ENCODE results near the gene ZBTB22. TPM values are rescaled to one million over a fixed set of nuclear protein-coding genes. Genes with fewer than 3 reads are reported as not detected.

ZBTB22 gene
- total RNA-seq, 1 donor from 2014 or later = 5.7 TPM

DNA sequence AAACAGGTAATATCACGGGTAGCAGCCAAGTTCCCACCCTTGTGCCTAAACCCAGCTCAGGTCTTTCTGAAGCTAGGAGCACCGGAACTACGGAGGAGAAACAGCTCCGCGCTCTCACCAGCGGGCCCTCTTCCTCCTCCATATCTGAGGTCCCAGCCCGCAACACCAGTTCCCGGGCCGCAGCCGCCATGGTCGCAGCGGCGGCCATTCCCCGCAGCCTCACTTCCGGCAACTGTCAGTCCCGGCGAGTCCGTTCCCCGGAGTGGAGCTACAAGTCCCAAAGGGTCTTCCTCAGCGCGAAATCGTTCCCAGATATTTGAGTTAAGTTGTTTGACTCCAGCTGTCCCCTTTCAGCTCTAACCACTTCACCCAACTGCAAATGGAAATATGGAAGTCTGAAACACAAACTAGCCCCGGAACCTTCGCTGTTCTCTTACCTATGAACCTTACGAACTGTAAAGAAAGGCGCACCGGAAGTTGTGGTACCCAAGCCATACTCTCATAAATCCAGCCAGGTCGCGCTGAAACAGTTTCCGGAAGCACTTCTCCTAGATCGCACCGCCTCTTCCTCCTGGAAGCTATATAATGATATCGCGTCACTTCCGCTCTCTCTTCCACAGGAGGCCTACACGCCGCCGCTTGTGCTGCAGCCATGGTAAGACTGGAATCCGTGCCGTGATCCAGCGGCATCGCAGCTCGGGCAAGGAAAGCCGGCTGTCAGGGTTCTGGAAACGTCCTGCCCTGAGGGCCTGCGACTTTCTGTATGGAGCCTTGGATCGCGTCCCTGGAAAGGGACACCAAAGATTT lies 45.9 kb downstream of the ZBTB22 start, which contains the start of the genes RPS18 and VPS52:
Gene RPS18 (plus strand): TSS at position 608 of the 807 bp plus-strand sequence. CDS start 45 bp downstream, at position 653.
Gene VPS52 (minus strand): TSS at position 409 of the 807 bp plus-strand sequence. CDS start 201 bp downstream, at position 208.
- Mint-ChIP-seq H3K9me3 (no peaks in the 10 kb centered on the region), H3K4me3 (peak within 1 kb of the TSS; percentile 100), H3K4me1 (peaks cover 51% of the 10 kb centered on the region), H3K36me3 (peaks cover 37% of the 10 kb centered on the region), H3K27me3 (ENCODE audit: insufficient read depth, low read depth) (peaks cover 6% of the 10 kb centered on the region), H3K27ac (peak within 1 kb of the TSS; percentile 100)
- Histone ChIP-seq H3K4me1 (peaks cover 41% of the 10 kb centered on the region), H3K4me3 (peak within 1 kb of the TSS; percentile 83), H3K9me3 (ENCODE audit: low read depth) (no peaks in the 10 kb centered on the region), H3K4me2 (peak within 1 kb of the TSS; percentile 98), H3K9ac (peak within 1 kb of the TSS; percentile 94), H3K36me3 (peaks cover 8% of the 10 kb centered on the region), H3K27me3 (no peaks in the 10 kb centered on the region), H4K20me1 (ENCODE audit: low read depth) (peaks cover 46% of the 10 kb centered on the region), H3F3A (ENCODE audit: low read depth) (peaks cover 48% of the 10 kb centered on the region), H3K27ac (peak within 1 kb of the TSS; percentile 78), H2AFZ (replicated peaks) (peak within 1 kb of the TSS; percentile 98), H3K79me2 (ENCODE audit: low read depth) (peaks cover 52% of the 10 kb centered on the region)
- peak; percentile 99 for DNase-seq (ENCODE audit: low spot score)
- TF ChIP-seq, protein P1, sequence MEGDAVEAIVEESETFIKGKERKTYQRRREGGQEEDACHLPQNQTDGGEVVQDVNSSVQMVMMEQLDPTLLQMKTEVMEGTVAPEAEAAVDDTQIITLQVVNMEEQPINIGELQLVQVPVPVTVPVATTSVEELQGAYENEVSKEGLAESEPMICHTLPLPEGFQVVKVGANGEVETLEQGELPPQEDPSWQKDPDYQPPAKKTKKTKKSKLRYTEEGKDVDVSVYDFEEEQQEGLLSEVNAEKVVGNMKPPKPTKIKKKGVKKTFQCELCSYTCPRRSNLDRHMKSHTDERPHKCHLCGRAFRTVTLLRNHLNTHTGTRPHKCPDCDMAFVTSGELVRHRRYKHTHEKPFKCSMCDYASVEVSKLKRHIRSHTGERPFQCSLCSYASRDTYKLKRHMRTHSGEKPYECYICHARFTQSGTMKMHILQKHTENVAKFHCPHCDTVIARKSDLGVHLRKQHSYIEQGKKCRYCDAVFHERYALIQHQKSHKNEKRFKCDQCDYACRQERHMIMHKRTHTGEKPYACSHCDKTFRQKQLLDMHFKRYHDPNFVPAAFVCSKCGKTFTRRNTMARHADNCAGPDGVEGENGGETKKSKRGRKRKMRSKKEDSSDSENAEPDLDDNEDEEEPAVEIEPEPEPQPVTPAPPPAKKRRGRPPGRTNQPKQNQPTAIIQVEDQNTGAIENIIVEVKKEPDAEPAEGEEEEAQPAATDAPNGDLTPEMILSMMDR (IDR thresholded peaks at IDR 0.05) = no peak
- TF ChIP-seq EZH2 (IDR thresholded peaks at IDR 0.05) = peak; percentile 49

DNA sequence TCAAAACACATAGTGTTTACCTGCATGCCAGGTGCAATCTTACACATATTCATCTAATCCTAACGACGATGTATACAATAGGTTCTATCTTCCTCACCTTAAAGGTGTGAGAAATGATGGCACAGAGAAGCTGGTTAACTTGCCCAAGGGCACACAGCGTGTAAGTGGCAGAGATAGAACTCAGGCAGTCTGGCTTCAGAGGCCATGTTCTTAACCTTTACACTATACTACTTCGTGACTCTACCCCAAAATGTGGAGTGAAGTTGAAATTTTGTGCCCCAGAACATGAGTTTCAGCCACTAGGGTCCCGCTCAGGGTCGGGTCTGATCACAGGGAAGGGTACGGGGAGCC lies 46.5 kb downstream of the ZBTB22 start:
- peak overlapping the region; percentile 100 for H3K27ac Mint-ChIP-seq
- H3K4me3 ChIP-seq = peak overlapping the region; percentile 83
- H3K4me2 ChIP-seq = peak overlapping the region; percentile 90
- H3K9me3 ChIP-seq (ENCODE audit: low read depth) = no peaks in the 10 kb centered on the region
- TF ChIP-seq, protein P1 (IDR thresholded peaks at IDR 0.05) = peak; percentile 33
- TF ChIP-seq EZH2phosphoT487 (IDR thresholded peaks at IDR 0.05) = no peak
- TF ChIP-seq EZH2 (IDR thresholded peaks at IDR 0.05) = no peak
- peak overlapping the region; percentile 100 for H3K4me3 Mint-ChIP-seq
- peaks cover 42% of the 10 kb centered on the region for H3F3A ChIP-seq (ENCODE audit: low read depth)
- H3K4me1 Mint-ChIP-seq = peaks cover 45% of the 10 kb centered on the region
- H3K79me2 ChIP-seq (ENCODE audit: low read depth) = peaks cover 52% of the 10 kb centered on the region
- peak overlapping the region; percentile 78 for H3K27ac ChIP-seq
- peaks cover 6% of the 10 kb centered on the region for H3K27me3 Mint-ChIP-seq (ENCODE audit: insufficient read depth, low read depth)
- H4K20me1 ChIP-seq (ENCODE audit: low read depth) = peaks cover 40% of the 10 kb centered on the region
- H2AFZ ChIP-seq (replicated peaks) = peak overlapping the region; percentile 98
- H3K36me3 ChIP-seq = peaks cover 8% of the 10 kb centered on the region
- H3K9ac ChIP-seq = peak overlapping the region; percentile 79
- no peak for DNase-seq (ENCODE audit: low spot score)
- peaks cover 36% of the 10 kb centered on the region for H3K4me1 ChIP-seq
- H3K9me3 Mint-ChIP-seq = no peaks in the 10 kb centered on the region
- H3K36me3 Mint-ChIP-seq = peaks cover 35% of the 10 kb centered on the region
- no peaks in the 10 kb centered on the region for H3K27me3 ChIP-seq

Small RNA genes lying within 50 kb of the gene (microRNA-seq; reads per million reads assigned to microRNA genes)
- gene MIR6834 (not detected), gene MIR6873 (not detected)

Other genes starting within 250 kb of the ZBTB22 start
- gene HLA-DPA1, start 244.1 kb downstream of the ZBTB22 start, total RNA-seq (ENCODE audit: low replicate concordance) = 1.5 and 2.8 TPM in 2 replicates
- gene HLA-DPB1, start 241.8 kb downstream of the ZBTB22 start, total RNA-seq (ENCODE audit: low replicate concordance) = 8.0 and 23.3 TPM in 2 replicates
- gene COL11A2, start 125.3 kb downstream of the ZBTB22 start, total RNA-seq (ENCODE audit: low replicate concordance) = 0.49 and 0.99 TPM in 2 replicates
- 10.2 and 21.7 TPM in 2 replicates for gene RXRB, start 117.1 kb downstream of the ZBTB22 start, total RNA-seq (ENCODE audit: low replicate concordance)
- 40.8 and 59.2 TPM in 2 replicates for gene SLC39A7, start 116.9 kb downstream of the ZBTB22 start, total RNA-seq (ENCODE audit: low replicate concordance)
- 4.8 and 9.5 TPM in 2 replicates for gene HSD17B8, start 113.1 kb downstream of the ZBTB22 start, total RNA-seq (ENCODE audit: low replicate concordance)
- 12.1 and 20.2 TPM in 2 replicates for gene RING1, start 109.2 kb downstream of the ZBTB22 start, total RNA-seq (ENCODE audit: low replicate concordance)
- 28.7 and 38.4 TPM in 2 replicates for gene VPS52, start 45.9 kb downstream of the ZBTB22 start, total RNA-seq (ENCODE audit: low replicate concordance)
- 4,188 and 4,663 TPM in 2 replicates for gene RPS18, start 45.7 kb downstream of the ZBTB22 start, total RNA-seq (ENCODE audit: low replicate concordance)
- 1.1 and 2.1 TPM in 2 replicates for gene B3GALT4, start 40.6 kb downstream of the ZBTB22 start, total RNA-seq (ENCODE audit: low replicate concordance)
- gene WDR46, start 28.5 kb downstream of the ZBTB22 start, total RNA-seq (ENCODE audit: low replicate concordance) = 31.1 and 43.5 TPM in 2 replicates
- 35.6 and 54.5 TPM in 2 replicates for gene PFDN6, start 28.1 kb downstream of the ZBTB22 start, total RNA-seq (ENCODE audit: low replicate concordance)
- 28.3 and 63.4 TPM in 2 replicates for gene RGL2, start 18.8 kb downstream of the ZBTB22 start, total RNA-seq (ENCODE audit: low replicate concordance)
- 1.7 and 6.3 TPM in 2 replicates for gene TAPBP, start 3.7 kb downstream of the ZBTB22 start, total RNA-seq (ENCODE audit: low replicate concordance)
- gene DAXX, start 5.2 kb upstream of the ZBTB22 start, total RNA-seq (ENCODE audit: low replicate concordance) = 35.7 and 49.6 TPM in 2 replicates
- 93.9 and 179 TPM in 2 replicates for gene KIFC1, start 74.1 kb upstream of the ZBTB22 start, total RNA-seq (ENCODE audit: low replicate concordance)
- gene PHF1, start 93.3 kb upstream of the ZBTB22 start, total RNA-seq (ENCODE audit: low replicate concordance) = 25.6 and 55.8 TPM in 2 replicates
- gene CUTA, start 100.4 kb upstream of the ZBTB22 start, total RNA-seq (ENCODE audit: low replicate concordance) = 118 and 186 TPM in 2 replicates
- gene SYNGAP1, start 102.3 kb upstream of the ZBTB22 start, total RNA-seq (ENCODE audit: low replicate concordance) = 14.1 and 29.7 TPM in 2 replicates
- 10.2 and 12.7 TPM in 2 replicates for gene ZBTB9, start 136.8 kb upstream of the ZBTB22 start, total RNA-seq (ENCODE audit: low replicate concordance)

All from neural progenitor cell (in vitro differentiated cells).